ENCODE results near the gene PHACTR1. TPM values are rescaled to one million over a fixed set of nuclear protein-coding genes. Genes with fewer than 3 reads are reported as not detected.
A peak's percentile ranks its signal among the peaks of the same experiment; 100 is the strongest.

Gene PHACTR1
- total and polyA plus RNA-seq, 9 of the 15 experiments (the other 6 are each of a cell fraction or from before 2014, with no cell fraction given) = 11.5 to 32.6 (median 22.0) TPM

- TF ChIP-seq ZBTB26 (CRISPR knock-in tag; IDR thresholded peaks at IDR 0.05) (no peak), ZNF707 (CRISPR knock-in tag; conservative IDR thresholded peaks at IDR 0.05) (no peak), ZFP30 (CRISPR knock-in tag; IDR thresholded peaks at IDR 0.05; ENCODE audit: borderline replicate concordance) (no peak), POLR2G (IDR thresholded peaks at IDR 0.05; ENCODE audit: low read depth, low read length) (peak; percentile 95), CBX8 (IDR thresholded peaks at IDR 0.05; ENCODE audit: borderline replicate concordance, extremely low read depth, low read depth, low read length, poor library complexity, severe bottlenecking) (no peak), ZNF655 (CRISPR knock-in tag; IDR thresholded peaks at IDR 0.05) (no peak), ZNF23 (CRISPR knock-in tag; IDR thresholded peaks at IDR 0.05) (no peak), NR1H2 (CRISPR knock-in tag; IDR thresholded peaks at IDR 0.05) (no peak), WHSC1 (IDR thresholded peaks at IDR 0.05; ENCODE audit: low read length) (no peak), ASH1L (IDR thresholded peaks at IDR 0.05; ENCODE audit: borderline replicate concordance, low read depth, partially characterized antibody) (no peak), BRD4 (IDR thresholded peaks at IDR 0.05) (0 out of 2 replicates have a peak, but pooled peaks have one; percentile 41), RCOR1 (IDR thresholded peaks at IDR 0.05; ENCODE audit: borderline replicate concordance in 1 of 2, low read depth in 2 of 2, low read length in 2 of 2) (0 out of 4 replicates have a peak, but pooled peaks of 1 of the 2 experiments have one; percentile 3), TAF15 (IDR thresholded peaks at IDR 0.05; ENCODE audit: low read depth, low read length) (no peak), CTCFL (IDR thresholded peaks at IDR 0.05; ENCODE audit: borderline replicate concordance, insufficient read depth, low read depth, low read length, poor library complexity, severe bottlenecking) (no peak), KLF1 (tag; IDR thresholded peaks at IDR 0.05) (no peak), DIDO1 (tag; IDR thresholded peaks at IDR 0.05; ENCODE audit: low read depth) (no peak), E2F1 (CRISPR knock-in tag; IDR thresholded peaks at IDR 0.05) (0 out of 2 replicates have a peak, but pooled peaks have one; percentile 71), ZNF584 (CRISPR knock-in tag; IDR thresholded peaks at IDR 0.05; ENCODE audit: low read depth) (no peak), MTF1 (CRISPR knock-in tag; IDR thresholded peaks at IDR 0.05; ENCODE audit: borderline replicate concordance) (no peak), ZNF124 (CRISPR knock-in tag; IDR thresholded peaks at IDR 0.05) (no peak), MYBL2 (IDR thresholded peaks at IDR 0.05; ENCODE audit: low read depth) (no peak), MYBL2 (CRISPR knock-in tag; IDR thresholded peaks at IDR 0.05; ENCODE audit: borderline replicate concordance) (no peak)
Measured at GRCh38 chr6:13328076-13328874, 611.7 kb downstream of the PHACTR1 start, which contains the start of gene TBC1D7 (continued).
